Epithelial cell of proximal tubule (primary cell): ENCODE data around the gene TRIM69. TPM values are rescaled to one million over a fixed set of nuclear protein-coding genes. Genes with fewer than 3 reads are reported as not detected.
A peak's percentile ranks its signal among the peaks of the same experiment; 100 is the strongest.

Experiments used
- DNase-seq: peaks from one replicate; pipeline ENCODE4 v3.0.0-alpha.2; 2011; ENCODE audit warnings: low read depth
- H3K4me3 ChIP-seq: 2 replicates; pipeline ENCODE4 v1.5.1; 2011; ENCODE audit warnings: low read depth, mild to moderate bottlenecking, low read length
- CTCF ChIP-seq: conservative IDR thresholded peaks from 2 replicates; pipeline ENCODE4 v1.5.1; 2012; ENCODE audit warnings: low read depth, mild to moderate bottlenecking, low read length
- total RNA-seq: library from RNA; depleted of rRNA; stranded (reverse); fragments of >200 nt; gene quantifications from 2 replicates; pipeline ENCODE4 v1.2.3, GENCODE V29; 2015

TRIM69 gene
- total RNA-seq, 1 donor from 2014 or later: 7.7 TPM

GRCh38 chr15:44790215-44790614 lies 53.9 kb downstream of the TRIM69 start:
- H3K4me3 ChIP-seq: no peak overlapping the region
- no peak for DNase-seq
- no peak for TF ChIP-seq CTCF

- H3K4me3 ChIP-seq: no peak overlapping the region
- DNase-seq: no peak
- no peak for TF ChIP-seq CTCF
Measured at GRCh38 chr15:44790656-44791055, 54.3 kb downstream of the TRIM69 start.

- no peak overlapping the region for H3K4me3 ChIP-seq
- no peak for TF ChIP-seq CTCF
- no peak for DNase-seq
Measured at GRCh38 chr15:44792715-44793114, 56.4 kb downstream of the TRIM69 start.

- H3K4me3 ChIP-seq: no peak overlapping the region
- no peak for TF ChIP-seq CTCF
- no peak for DNase-seq
Measured at GRCh38 chr15:44794072-44794471, 57.7 kb downstream of the TRIM69 start.

- TF ChIP-seq CTCF: no peak
- no peak overlapping the region for H3K4me3 ChIP-seq
- no peak for DNase-seq
Measured at GRCh38 chr15:44796508-44796907, 60.2 kb downstream of the TRIM69 start.

GRCh38 chr15:44798826-44799225 lies 62.5 kb downstream of the TRIM69 start:
- peak; percentile 44 for TF ChIP-seq CTCF
- no peak overlapping the region for H3K4me3 ChIP-seq
- no peak for DNase-seq

- TF ChIP-seq CTCF: no peak
- DNase-seq: no peak
- no peak overlapping the region for H3K4me3 ChIP-seq
Measured at GRCh38 chr15:44801364-44801763, 65.0 kb downstream of the TRIM69 start.
